HG02885 (cell line): ENCODE measurements around the gene CEP350.
A peak's percentile ranks its signal among the peaks of the same experiment; 100 is the strongest.

Experiments used
- ATAC-seq: cut with Tn5 transposase; IDR thresholded peaks from one replicate; pipeline ENCODE4 v1.9.1; 2021; ENCODE audit warnings: mild to moderate bottlenecking; ENCODE audit not compliant: unreplicated experiment, poor library complexity

Gene CEP350

GRCh38 chr1:179954493-179955286 is at the start of gene CEP350:
TSS of gene CEP350 (plus strand) at chr1:179954810. CDS start at chr1:179986182, 31,372 bp downstream.
- peak; percentile 91 for ATAC-seq

GRCh38 chr1:179910934-179911333 is 43.7 kb upstream of the CEP350 start:
- no peak for ATAC-seq

- no peak for ATAC-seq
Observed at GRCh38 chr1:179911812-179912211, 42.8 kb upstream of the CEP350 start.

- no peak for ATAC-seq
Observed at GRCh38 chr1:179917601-179918429, 36.8 kb upstream of the CEP350 start.

- no peak for ATAC-seq
Observed at GRCh38 chr1:179921472-179921871, 33.1 kb upstream of the CEP350 start.

DNA sequence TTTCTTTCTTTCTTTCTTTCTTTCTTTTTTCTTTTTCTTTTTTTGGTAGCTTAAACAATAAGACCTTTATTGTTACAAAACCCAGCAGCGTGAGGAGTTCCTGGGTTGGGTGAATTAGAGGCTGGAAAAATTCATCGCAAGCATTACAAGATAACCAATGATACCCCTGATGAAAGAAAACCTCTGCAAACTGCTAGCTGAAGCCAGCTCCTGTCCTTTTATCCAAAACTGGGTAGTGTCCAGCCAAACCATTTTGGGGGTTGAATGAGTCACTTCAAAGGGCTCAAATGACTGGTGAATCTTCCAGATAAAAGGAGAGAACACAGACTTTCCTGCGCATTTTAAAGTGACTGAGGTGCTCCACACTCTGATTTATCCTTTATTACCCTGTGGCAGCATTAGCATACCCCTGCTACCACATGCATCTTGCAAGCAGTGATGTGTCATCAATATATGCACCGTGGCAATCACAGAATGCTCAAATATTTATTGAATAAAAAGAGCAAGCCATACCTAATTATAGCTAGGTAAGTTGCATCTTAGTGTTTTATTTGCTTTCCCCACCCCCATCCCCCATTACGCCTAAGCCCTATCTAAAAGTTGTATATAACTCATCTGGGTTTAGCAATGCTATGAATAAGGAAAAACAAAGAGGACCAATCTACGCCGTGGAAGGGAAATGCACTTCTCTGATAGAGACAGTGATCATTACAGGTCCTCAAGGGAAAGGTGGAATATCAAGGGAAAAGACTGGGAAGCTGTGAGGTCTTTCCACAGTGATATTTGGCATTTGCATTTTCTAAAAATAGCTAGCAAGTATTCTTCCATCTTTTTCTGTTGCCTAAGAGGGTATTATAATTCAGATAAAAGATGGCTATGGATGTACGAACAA is 32.4 kb upstream of the CEP350 start:
- ATAC-seq: no peak

- ATAC-seq: no peak
Observed at GRCh38 chr1:179923029-179923428, 31.6 kb upstream of the CEP350 start.

- no peak for ATAC-seq
Observed at GRCh38 chr1:179924268-179924667, 30.3 kb upstream of the CEP350 start.

DNA sequence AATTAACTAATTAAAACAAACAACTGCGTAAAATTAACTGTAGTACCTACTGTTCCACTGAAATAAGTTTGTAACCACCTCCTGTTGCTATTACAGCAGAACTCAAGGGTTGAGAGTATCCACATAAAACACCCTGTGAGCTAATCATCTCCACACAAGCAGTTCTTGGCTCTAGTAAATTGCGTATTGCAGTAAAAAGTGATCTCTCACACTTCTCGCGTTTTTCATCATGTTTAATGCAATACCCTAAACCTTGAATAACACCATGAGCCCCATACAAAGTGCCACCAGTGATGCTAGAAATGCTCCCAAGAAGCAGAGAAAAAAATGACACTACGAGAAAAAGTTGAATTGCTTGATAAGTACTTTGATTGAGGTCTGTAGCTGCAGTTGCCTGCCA is 29.3 kb upstream of the CEP350 start:
- no peak for ATAC-seq

- ATAC-seq: no peak
Observed at GRCh38 chr1:179925922-179926849, 28.4 kb upstream of the CEP350 start.

GRCh38 chr1:179926850-179927205 is 27.8 kb upstream of the CEP350 start:
- no peak for ATAC-seq

DNA sequence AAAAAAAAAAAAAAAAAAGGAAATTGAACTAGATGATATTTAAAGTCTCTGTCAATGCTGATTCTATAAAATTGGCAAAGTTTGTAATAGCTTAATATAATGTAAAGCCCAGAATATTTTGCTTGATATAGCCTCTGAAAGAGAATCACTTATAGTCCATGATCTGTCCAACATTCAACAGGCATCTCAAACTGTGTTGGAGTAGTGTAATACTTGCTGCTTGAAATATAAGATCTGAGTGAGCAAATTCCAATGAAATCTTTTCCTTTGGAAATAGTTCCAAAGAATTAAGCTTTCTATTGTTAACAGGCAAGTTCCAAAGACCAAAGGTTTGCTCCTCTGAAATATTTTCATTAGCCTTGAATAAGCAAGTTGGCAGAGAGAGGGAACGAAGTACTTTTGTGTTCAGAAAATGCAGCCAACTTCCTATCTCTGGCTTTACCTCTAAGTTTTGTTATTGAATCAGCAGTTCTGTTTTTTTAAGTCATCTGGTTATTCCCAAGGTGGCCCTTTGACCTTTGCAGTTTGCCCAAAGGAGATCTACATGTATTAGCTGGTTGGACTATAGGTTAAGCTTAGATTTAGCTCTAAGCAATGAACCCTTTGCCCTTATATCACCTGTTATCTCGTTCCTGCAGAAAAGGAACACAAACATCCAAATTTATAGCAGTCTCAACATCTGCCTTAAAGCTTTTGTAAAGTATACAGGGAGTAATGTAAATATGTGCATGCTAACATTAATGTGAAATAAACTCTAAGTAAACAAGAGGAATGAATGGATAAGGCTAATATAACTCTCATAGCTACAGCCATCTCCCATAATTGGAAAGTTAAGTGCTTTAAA is 24.4 kb upstream of the CEP350 start:
- ATAC-seq: no peak

- ATAC-seq: no peak
Observed at GRCh38 chr1:179930867-179931266, 23.7 kb upstream of the CEP350 start.

- no peak for ATAC-seq
Observed at GRCh38 chr1:179933219-179933618, 21.4 kb upstream of the CEP350 start.

- ATAC-seq: peak; percentile 51
Observed at GRCh38 chr1:179935909-179936496, 18.6 kb upstream of the CEP350 start.

GRCh38 chr1:179937668-179938254 is 16.8 kb upstream of the CEP350 start:
- ATAC-seq: no peak

GRCh38 chr1:179938752-179939151 is 15.9 kb upstream of the CEP350 start:
- ATAC-seq: no peak

- no peak for ATAC-seq
Observed at GRCh38 chr1:179939941-179940340, 14.7 kb upstream of the CEP350 start.
